Osteocyte (in vitro differentiated cells): ENCODE results near the gene GNPTAB. TPM values are rescaled to one million over a fixed set of nuclear protein-coding genes. Genes with fewer than 3 reads are reported as not detected.

ENCODE experiments used
- DNase-seq: peaks from one replicate; pipeline ENCODE4 v3.0.0; 2021; ENCODE audit warnings: mixed read lengths; ENCODE audit not compliant: unreplicated experiment; ENCODE audit errors: extremely low spot score
- H3K27ac Mint-ChIP-seq: one replicate; pipeline ENCODE4 v1.8.0; 2021; ENCODE audit warnings: mild to moderate bottlenecking, mixed read lengths; ENCODE audit not compliant: unreplicated experiment
- H3K27me3 Mint-ChIP-seq: one replicate; pipeline ENCODE4 v1.8.0; 2021; ENCODE audit warnings: mixed read lengths; ENCODE audit not compliant: unreplicated experiment
- H3K36me3 Mint-ChIP-seq: one replicate; pipeline ENCODE4 v1.8.0; 2021; ENCODE audit warnings: mixed read lengths; ENCODE audit not compliant: unreplicated experiment
- H3K4me1 Mint-ChIP-seq: one replicate; pipeline ENCODE4 v1.8.0; 2021; ENCODE audit warnings: mixed read lengths; ENCODE audit not compliant: unreplicated experiment
- H3K4me3 Mint-ChIP-seq: one replicate; pipeline ENCODE4 v1.8.0; 2021; ENCODE audit warnings: mild to moderate bottlenecking, moderate library complexity, mixed read lengths; ENCODE audit not compliant: unreplicated experiment
- H3K9me3 Mint-ChIP-seq: one replicate; pipeline ENCODE4 v1.8.0; 2021; ENCODE audit warnings: mixed read lengths; ENCODE audit not compliant: unreplicated experiment
- total RNA-seq: library from RNA; stranded (reverse); gene quantifications from 2 replicates; pipeline ENCODE4 v1.2.1, GENCODE V29; 2021
- TF ChIP-seq, protein P1 (sequence below): fragments of 200-600 bp; sonication (generic); IDR thresholded peaks from 2 replicates; pipeline ENCODE4 v1.5.0; 2021; ENCODE audit warnings: antibody characterized with exemption, mild to moderate bottlenecking, moderate library complexity

GNPTAB gene
- total RNA-seq, 1 donor from 2014 or later, result 25.8 TPM

DNA sequence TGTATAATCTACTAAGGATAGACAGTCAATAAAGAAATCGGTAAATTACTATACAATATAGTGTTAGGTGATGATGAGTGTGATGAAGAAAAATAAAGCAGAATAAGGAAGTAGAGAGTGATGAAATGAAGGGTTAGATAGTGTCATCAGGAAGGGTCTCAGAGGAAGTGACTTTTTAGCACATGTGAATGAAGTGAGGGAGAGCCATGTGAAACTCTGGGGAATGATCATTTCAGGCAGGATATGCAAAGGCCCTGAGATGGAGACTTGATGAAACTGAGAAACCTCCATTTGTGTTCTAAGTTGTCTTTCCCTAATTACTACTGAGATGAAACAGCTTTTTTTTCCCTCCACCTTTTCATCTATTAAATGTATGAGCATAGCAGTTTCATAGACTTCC, 19.4 kb upstream of the GNPTAB start:
- Mint-ChIP-seq H3K4me3 (no peak overlapping the region), H3K27ac (no peak overlapping the region), H3K4me1 (peaks cover 8% of the 10 kb centered on the region), H3K36me3 (no peaks in the 10 kb centered on the region), H3K27me3 (no peaks in the 10 kb centered on the region), H3K9me3 (no peaks in the 10 kb centered on the region)
- TF ChIP-seq, protein P1, sequence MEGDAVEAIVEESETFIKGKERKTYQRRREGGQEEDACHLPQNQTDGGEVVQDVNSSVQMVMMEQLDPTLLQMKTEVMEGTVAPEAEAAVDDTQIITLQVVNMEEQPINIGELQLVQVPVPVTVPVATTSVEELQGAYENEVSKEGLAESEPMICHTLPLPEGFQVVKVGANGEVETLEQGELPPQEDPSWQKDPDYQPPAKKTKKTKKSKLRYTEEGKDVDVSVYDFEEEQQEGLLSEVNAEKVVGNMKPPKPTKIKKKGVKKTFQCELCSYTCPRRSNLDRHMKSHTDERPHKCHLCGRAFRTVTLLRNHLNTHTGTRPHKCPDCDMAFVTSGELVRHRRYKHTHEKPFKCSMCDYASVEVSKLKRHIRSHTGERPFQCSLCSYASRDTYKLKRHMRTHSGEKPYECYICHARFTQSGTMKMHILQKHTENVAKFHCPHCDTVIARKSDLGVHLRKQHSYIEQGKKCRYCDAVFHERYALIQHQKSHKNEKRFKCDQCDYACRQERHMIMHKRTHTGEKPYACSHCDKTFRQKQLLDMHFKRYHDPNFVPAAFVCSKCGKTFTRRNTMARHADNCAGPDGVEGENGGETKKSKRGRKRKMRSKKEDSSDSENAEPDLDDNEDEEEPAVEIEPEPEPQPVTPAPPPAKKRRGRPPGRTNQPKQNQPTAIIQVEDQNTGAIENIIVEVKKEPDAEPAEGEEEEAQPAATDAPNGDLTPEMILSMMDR, result no peak
- DNase-seq, result no peak

DNA sequence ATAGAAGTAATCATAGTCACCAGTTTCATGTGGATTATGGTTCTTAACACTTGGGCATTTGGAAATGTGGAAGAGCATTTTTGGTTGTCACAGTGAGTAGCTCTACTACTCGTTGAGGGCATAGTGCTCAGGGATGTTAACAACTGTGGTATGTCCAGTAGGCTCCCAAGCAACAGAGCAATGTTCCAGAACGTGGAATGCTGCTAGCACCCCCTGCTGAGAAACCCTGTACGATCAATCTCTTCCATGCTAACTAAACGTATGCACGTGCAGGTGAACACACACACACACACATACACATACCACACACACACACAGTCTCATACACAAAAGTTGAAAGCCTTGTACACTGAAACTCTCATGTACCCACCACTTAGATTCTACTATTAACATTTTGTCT, 16.6 kb upstream of the GNPTAB start:
- Mint-ChIP-seq H3K36me3 (no peaks in the 10 kb centered on the region), H3K27me3 (no peaks in the 10 kb centered on the region), H3K27ac (no peak overlapping the region), H3K9me3 (no peaks in the 10 kb centered on the region), H3K4me3 (no peak overlapping the region), H3K4me1 (no peaks in the 10 kb centered on the region)
- TF ChIP-seq, protein P1, result no peak
- no peak for DNase-seq

DNA sequence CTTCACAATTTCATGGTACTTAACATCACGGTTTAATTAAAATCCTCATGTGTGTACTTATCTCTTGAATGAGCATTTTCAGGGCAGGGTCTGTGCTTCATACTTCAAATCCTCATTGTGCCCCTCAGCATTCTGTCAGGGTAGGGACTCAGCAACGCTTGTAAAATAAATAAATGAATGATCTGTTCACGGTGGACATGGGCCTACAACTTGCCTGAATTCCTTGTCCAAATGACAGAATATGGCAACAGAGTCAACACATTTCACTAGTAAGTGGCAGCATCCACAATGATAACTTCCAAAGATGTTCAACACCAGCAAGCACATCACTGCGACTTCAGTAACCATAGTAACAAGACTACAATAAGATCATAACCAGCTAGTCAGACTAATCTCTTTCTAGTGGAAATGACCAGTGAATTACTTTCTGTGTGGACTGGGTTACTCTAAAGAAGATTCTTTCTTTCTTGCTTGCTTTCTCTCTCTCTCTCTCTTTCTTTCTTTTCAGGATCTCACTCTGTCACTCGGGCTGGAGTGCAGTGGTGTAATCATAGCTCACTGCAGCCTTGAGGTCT, 14.5 kb upstream of the GNPTAB start:
- Mint-ChIP-seq H3K27ac (no peak overlapping the region), H3K36me3 (no peaks in the 10 kb centered on the region), H3K4me1 (no peaks in the 10 kb centered on the region), H3K4me3 (no peak overlapping the region), H3K27me3 (peaks cover 3% of the 10 kb centered on the region), H3K9me3 (no peaks in the 10 kb centered on the region)
- DNase-seq, result no peak
- TF ChIP-seq, protein P1, result no peak

DNA sequence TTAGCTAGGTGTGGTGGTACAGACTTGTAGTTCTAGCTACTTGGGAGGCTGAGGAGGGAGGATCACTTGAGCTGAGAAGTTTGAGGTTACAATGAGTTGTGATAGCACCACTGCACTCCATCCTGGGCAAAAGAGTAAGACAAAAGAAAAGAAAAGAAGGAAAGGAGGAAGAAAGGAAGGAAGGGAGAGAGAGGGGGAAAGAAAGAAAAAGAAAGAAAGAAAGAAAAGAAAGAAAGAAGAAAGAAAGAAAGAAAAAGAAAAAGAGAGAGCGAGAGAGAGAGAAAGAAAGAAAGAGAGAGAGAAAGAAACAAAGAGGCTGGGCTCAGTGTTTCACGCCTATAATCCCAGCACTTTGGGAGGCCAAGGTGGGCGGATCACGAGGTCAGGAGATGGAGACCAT, 10.3 kb upstream of the GNPTAB start:
- H3K36me3 Mint-ChIP-seq, result no peaks in the 10 kb centered on the region
- no peak overlapping the region for H3K4me3 Mint-ChIP-seq
- peaks cover 3% of the 10 kb centered on the region for H3K27me3 Mint-ChIP-seq
- no peaks in the 10 kb centered on the region for H3K9me3 Mint-ChIP-seq
- TF ChIP-seq, protein P1, result no peak
- DNase-seq, result no peak
- peaks cover 2% of the 10 kb centered on the region for H3K4me1 Mint-ChIP-seq
- no peak overlapping the region for H3K27ac Mint-ChIP-seq

DNA sequence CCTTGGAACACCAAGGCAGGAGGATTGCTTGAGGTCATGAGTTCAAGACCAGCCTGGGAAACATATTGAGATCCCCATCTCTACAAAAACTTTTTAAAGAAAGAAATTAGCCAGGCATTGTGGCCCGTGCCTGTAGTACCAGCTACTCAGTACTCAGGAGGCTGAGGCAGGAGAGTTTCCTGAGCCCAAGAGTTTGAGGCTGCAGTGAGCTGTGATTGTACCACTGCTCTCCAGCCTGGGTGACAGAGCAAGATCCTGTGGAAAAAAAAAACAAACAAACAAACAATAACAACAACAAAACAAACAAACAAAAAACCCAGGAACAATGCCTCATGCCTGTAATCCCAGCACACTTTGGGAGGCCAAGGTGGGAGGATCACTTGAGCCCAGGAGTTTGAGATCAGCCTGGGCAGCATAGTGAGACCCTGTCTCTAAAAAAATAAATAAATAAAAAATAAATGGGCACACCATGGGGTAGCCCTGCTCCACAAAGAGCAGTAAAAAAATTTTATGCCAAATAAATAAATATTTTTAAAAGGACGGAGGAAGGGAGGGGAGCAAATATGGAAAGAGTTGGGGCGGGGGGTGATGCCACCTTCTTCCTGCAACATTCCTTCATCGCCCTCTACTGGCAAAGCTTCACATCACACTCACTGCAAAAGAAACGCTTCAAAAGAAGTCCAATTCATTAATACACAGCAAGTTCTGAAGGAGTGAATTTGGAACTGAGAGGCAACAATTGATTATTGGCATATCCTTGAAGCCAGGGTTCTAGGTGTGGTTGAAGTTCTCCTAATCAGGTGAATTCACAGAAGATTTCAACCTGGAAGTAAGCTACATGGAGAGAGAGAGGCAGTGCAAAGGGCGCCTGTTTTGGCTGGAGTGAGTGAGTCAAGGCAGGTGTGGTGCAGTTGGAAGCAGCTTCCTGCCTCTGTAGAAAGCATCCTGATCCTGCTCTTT, 8.8 kb upstream of the GNPTAB start:
- Mint-ChIP-seq H3K4me1 (peaks cover 2% of the 10 kb centered on the region), H3K4me3 (no peak overlapping the region), H3K27me3 (peaks cover 3% of the 10 kb centered on the region), H3K27ac (no peak overlapping the region), H3K9me3 (no peaks in the 10 kb centered on the region), H3K36me3 (no peaks in the 10 kb centered on the region)
- TF ChIP-seq, protein P1, result peak; percentile 88
- no peak for DNase-seq
